GM21723 (cell line): ENCODE results near the gene TRIP6.
"Not testable (repeated sequence)": the region's sequence is repeated elsewhere in the genome, so short reads cannot be mapped to it uniquely, and the experiment has no call there.

ENCODE experiments used
- ATAC-seq: cut with Tn5 transposase; IDR thresholded peaks from one replicate; pipeline ENCODE4 v1.9.1; 2021; ENCODE audit warnings: mild to moderate bottlenecking, moderate library complexity; ENCODE audit not compliant: unreplicated experiment

Gene TRIP6

GRCh38 chr7:100837099-100837836 lies 29.9 kb upstream of the TRIP6 start:
- ATAC-seq: peak; percentile 92

- ATAC-seq: no peak
Measured at GRCh38 chr7:100839361-100839760, 27.8 kb upstream of the TRIP6 start.

GRCh38 chr7:100840470-100841100 lies 26.6 kb upstream of the TRIP6 start:
- no peak for ATAC-seq

- no peak for ATAC-seq
Measured at GRCh38 chr7:100847360-100847759, 19.8 kb upstream of the TRIP6 start.

- peak; percentile 91 for ATAC-seq
Measured at GRCh38 chr7:100852048-100852872, 14.9 kb upstream of the TRIP6 start, which contains the start of gene SLC12A9. Gene SLC12A9, plus strand, starts transcription at chr7:100852713. Its CDS starts 1,485 bp downstream, at chr7:100854198.

- ATAC-seq: no peak
Measured at GRCh38 chr7:100854146-100854895, 12.9 kb upstream of the TRIP6 start.

- ATAC-seq: not testable (repeated sequence)
Measured at GRCh38 chr7:100854899-100855298, 12.3 kb upstream of the TRIP6 start.

- ATAC-seq: no peak
Measured at GRCh38 chr7:100855515-100855914, 11.7 kb upstream of the TRIP6 start.

- no peak for ATAC-seq
Measured at GRCh38 chr7:100856871-100857282, 10.3 kb upstream of the TRIP6 start.

- no peak for ATAC-seq
Measured at GRCh38 chr7:100859856-100860255, 7.3 kb upstream of the TRIP6 start.

- no peak for ATAC-seq
Measured at GRCh38 chr7:100860702-100861615, 6.2 kb upstream of the TRIP6 start.

GRCh38 chr7:100861616-100861985 lies 5.6 kb upstream of the TRIP6 start:
- no peak for ATAC-seq

GRCh38 chr7:100863406-100863950 lies 3.7 kb upstream of the TRIP6 start:
- ATAC-seq: no peak

- ATAC-seq: no peak
Measured at GRCh38 chr7:100864263-100864845, 2.8 kb upstream of the TRIP6 start.

GRCh38 chr7:100865372-100865911 lies 1.7 kb upstream of the TRIP6 start:
- ATAC-seq: no peak

- ATAC-seq: no peak
Measured at GRCh38 chr7:100865938-100866728, 1.1 kb upstream of the TRIP6 start.

- ATAC-seq: peak; percentile 10
Measured at GRCh38 chr7:100866729-100867039, 503 bp upstream of the TRIP6 start.

- ATAC-seq: no peak
Measured at GRCh38 chr7:100867776-100868485, 744 bp downstream of the TRIP6 start.
